Thoracic aorta (tissue), 2 donors: ENCODE results near the gene MAGI1. TPM values are rescaled to one million over a fixed set of nuclear protein-coding genes. Genes with fewer than 3 reads are reported as not detected.
"Not testable (repeated sequence)": the region's sequence is repeated elsewhere in the genome, so short reads cannot be mapped to it uniquely, and the experiment has no call there.

ENCODE experiments used
- ATAC-seq: fragments of 150-250 bp; one replicate; pipeline ENCODE4 v1.8.0; 2017; ENCODE audit warnings: low read depth; ENCODE audit not compliant: insufficient number of reproducible peaks, low FRiP score
- DNase-seq: peaks from one replicate; pipeline ENCODE4 v3.0.0-alpha.2; 2020; ENCODE audit warnings: low spot score
- H3K27ac ChIP-seq, 2 donors: fragments of 200-600 bp; sonication (generic); 1 replicate in 1 of 2; 2 replicates in 1 of 2; pipeline ENCODE4 v1.5.1; 2016; ENCODE audit warnings: mild to moderate bottlenecking in 2 of 2, moderate library complexity in 2 of 2
- H3K27me3 ChIP-seq: fragments of 200-600 bp; sonication (generic); replicated peaks from 2 replicates; pipeline ENCODE4 v1.6.0; 2016; ENCODE audit warnings: mild to moderate bottlenecking; ENCODE audit not compliant: insufficient read depth
- H3K36me3 ChIP-seq: fragments of 200-600 bp; sonication (generic); one replicate; pipeline ENCODE4 v1.5.1; 2016
- H3K4me1 ChIP-seq, 2 donors: fragments of 200-600 bp; sonication (generic); 1 replicate in 1 of 2; 2 replicates in 1 of 2; pipeline versions ENCODE4 v1.5.1 to v1.6.0; 2016; ENCODE audit warnings: low read depth in 2 of 2, mild to moderate bottlenecking in 1 of 2; ENCODE audit not compliant: control insufficient read depth in 1 of 2
- H3K4me3 ChIP-seq: fragments of 200-600 bp; sonication (generic); 2 replicates; pipeline ENCODE4 v1.5.1; 2016; ENCODE audit warnings: mild to moderate bottlenecking
- H3K9me3 ChIP-seq: fragments of 200-600 bp; sonication (generic); 2 replicates; pipeline ENCODE4 v1.5.1; 2016
- CTCF ChIP-seq: fragments of 200-600 bp; sonication (generic); IDR thresholded peaks from one replicate; pipeline ENCODE4 v1.5.1; 2019; ENCODE audit warnings: antibody characterized with exemption
- total RNA-seq, 2 donors: library from RNA; depleted of rRNA; stranded (reverse); fragments of >200 nt; gene quantifications; one replicate each; pipeline versions ENCODE4 v1.1.0 to v1.2.3, GENCODE V29; 2016

Gene MAGI1
- total RNA-seq, 2 donors from 2014 or later = 48.2 to 88.5 TPM

DNA sequence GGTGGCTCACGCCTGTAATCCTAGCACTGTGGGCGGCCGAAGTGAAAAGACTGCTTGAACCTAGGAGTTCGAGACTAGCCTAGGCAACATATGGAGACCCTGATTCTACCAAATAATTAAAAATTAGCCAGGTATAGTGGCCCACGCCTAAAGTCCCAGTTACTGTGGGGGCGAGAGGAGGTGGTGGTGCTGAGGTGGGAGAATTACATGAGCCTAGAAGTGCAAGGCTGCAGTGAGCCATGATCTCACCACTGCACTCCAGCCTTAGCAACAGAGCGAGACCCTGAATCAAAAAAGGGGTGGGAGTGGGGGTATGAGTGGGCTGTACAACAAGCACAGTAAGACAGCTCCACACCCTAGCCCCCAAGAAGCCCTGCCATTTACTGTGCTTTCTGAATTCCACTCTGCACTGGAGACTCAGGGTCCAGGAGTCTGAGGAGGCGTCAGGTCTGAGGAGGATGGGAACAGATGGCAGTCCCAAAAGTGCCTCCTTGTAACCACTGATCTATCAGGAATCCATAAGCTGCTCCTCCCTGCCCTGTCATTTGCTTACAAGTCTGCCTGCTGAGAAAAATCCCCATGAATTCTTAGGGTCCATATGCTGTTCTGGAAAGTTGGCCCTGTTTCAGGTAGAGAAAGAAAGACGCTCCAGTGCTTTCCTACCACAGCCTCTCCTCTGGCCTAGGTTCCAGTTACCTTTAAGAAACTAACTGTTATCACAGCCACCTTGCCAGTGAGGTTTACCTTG lies 171.1 kb downstream of the MAGI1 start:
- DNase-seq (no peak), ATAC-seq (no peak)
- Histone ChIP-seq H3K9me3 (no peaks in the 10 kb centered on the region), H3K27ac (no peak overlapping the region), H3K36me3 (no peaks in the 10 kb centered on the region), H3K4me1 (peaks cover 5 to 8% of the 10 kb centered on the region in 2 donors), H3K4me3 (no peak overlapping the region), H3K27me3 (no peaks in the 10 kb centered on the region)
- TF ChIP-seq CTCF = no peak

DNA sequence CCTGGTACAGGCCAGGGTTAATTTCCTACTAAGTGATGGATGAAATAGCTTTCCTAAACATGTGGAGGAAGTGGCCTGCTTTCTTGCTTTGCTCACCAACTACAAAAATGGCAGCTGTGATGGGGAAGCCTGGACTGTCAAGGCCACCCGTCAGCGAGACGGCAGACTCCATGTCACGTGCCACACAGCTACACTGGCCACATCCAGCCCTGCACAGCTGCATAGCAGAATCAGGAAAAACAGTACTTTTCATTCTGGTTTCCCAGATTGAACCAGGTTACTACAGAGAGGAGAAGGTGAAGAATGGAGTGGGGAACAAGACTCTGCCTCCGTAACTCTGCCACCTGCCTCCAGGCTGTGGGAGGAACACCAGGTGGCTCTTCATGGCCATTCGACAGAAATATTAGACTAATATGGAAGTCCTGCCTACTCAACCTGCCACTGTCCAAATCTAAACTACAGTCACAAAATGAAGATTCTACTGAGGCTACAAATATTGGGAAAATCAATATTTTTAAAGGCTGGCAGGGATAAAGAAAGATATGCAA lies 174.3 kb downstream of the MAGI1 start:
- no peak for TF ChIP-seq CTCF
- no peaks in the 10 kb centered on the region for H3K36me3 ChIP-seq
- no peaks in the 10 kb centered on the region for H3K27me3 ChIP-seq
- no peaks in the 10 kb centered on the region for H3K9me3 ChIP-seq
- DNase-seq (no peak), ATAC-seq (no peak)
- H3K4me1 ChIP-seq = no peaks in the 10 kb centered on the region
- no peak overlapping the region for H3K4me3 ChIP-seq
- H3K27ac ChIP-seq = no peak overlapping the region

DNA sequence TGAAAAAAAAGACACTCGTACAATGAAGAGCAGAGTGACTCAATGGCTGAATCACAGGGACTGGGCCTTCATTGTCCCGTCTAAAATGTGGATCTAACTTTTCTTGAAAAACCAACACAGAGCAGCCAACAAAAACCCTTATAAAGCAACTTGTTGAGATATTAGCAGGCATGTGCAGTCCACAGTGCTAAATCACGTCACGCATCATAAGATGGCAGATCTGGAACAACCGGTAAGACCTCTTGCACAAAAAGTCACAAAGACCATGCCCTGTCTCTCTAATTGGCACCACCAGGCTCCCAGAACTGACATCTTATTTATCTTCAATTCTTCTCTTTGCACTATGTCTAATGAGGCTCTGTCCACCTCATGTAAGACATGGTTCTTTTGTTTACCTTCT lies 177.0 kb downstream of the MAGI1 start:
- ATAC-seq = no peak
- TF ChIP-seq CTCF = no peak
- Histone ChIP-seq H3K27me3 (no peaks in the 10 kb centered on the region), H3K4me1 (peaks cover 4 to 10% of the 10 kb centered on the region in 2 donors), H3K9me3 (no peaks in the 10 kb centered on the region), H3K4me3 (no peak overlapping the region), H3K36me3 (no peaks in the 10 kb centered on the region), H3K27ac (no peak overlapping the region)
- DNase-seq = no peak

- H3K27ac ChIP-seq, ATAC-seq, H3K27me3 ChIP-seq, H3K4me3 ChIP-seq, H3K9me3 ChIP-seq, DNase-seq, H3K36me3 ChIP-seq: not testable (repeated sequence)
- peaks cover 9 to 19% of the 10 kb centered on the region in 2 donors for H3K4me1 ChIP-seq
These were observed 179.1 kb downstream of the MAGI1 start for GRCh38 chr3:65859612-65860011.

DNA sequence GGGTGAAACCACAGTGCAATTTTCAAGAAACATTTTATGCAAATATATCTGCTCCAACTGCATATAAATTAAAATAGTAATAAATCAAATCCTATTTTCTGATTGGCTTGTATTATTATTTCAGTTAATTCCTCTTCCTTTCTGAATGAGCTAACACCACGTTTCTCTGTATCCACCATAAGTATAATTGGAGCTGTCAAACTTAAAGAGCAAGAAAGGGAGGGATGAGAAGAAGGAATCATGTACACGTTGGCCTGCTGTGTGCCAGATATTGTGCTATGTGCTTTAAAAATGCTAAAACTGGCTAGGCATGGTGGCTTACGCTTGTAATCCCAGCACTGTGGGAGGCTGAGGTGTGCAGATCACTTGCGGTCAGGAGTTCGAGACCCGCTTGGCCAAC lies 180.0 kb downstream of the MAGI1 start:
- H3K4me3 ChIP-seq = no peak overlapping the region
- H3K4me1 ChIP-seq = peaks cover 9 to 19% of the 10 kb centered on the region in 2 donors
- H3K27ac ChIP-seq = no peak overlapping the region
- ATAC-seq (no peak), DNase-seq (no peak)
- no peaks in the 10 kb centered on the region for H3K9me3 ChIP-seq
- H3K36me3 ChIP-seq = no peaks in the 10 kb centered on the region
- no peak for TF ChIP-seq CTCF
- H3K27me3 ChIP-seq = no peaks in the 10 kb centered on the region
